H1 (cell line): Measurements from ENCODE around the gene MAJIN. TPM values are rescaled to one million over a fixed set of nuclear protein-coding genes. Genes with fewer than 3 reads are reported as not detected.

Source experiments
- CTCF ChIP-seq, 3 experiments: IDR thresholded peaks; 1 replicate in 2 of 3; 2 replicates in 1 of 3; pipeline versions ENCODE4 v1.5.1 to v1.6.1; 2011; ENCODE audit warnings: low read length in 3 of 3, mild to moderate bottlenecking in 3 of 3, inconsistent platforms in 2 of 3, low read depth in 1 of 3, moderate library complexity in 1 of 3; ENCODE audit not compliant: insufficient read depth in 1 of 3; ENCODE audit errors: control extremely low read depth in 1 of 3
- GABPA ChIP-seq: IDR thresholded peaks from 2 replicates; pipeline ENCODE4 v1.6.1; 2011; ENCODE audit warnings: mild to moderate bottlenecking, low read length, moderate library complexity, borderline replicate concordance; ENCODE audit not compliant: insufficient read depth
- HDAC2 ChIP-seq, 2 experiments: fragments of 300-600 bp in 1 of 2; sonication (generic) in 1 of 2; IDR thresholded peaks; 2 replicates each; pipeline ENCODE4 v1.6.1; 2011 to 2012; ENCODE audit warnings: low read depth in 2 of 2, low read length in 2 of 2, mild to moderate bottlenecking in 2 of 2, moderate library complexity in 2 of 2, borderline replicate concordance in 1 of 2, inconsistent platforms in 1 of 2
- KDM4A ChIP-seq: IDR thresholded peaks from one replicate; pipeline ENCODE4 v1.7.1; 2012; ENCODE audit warnings: low read depth, mild to moderate bottlenecking, moderate library complexity, low read length, inconsistent platforms; ENCODE audit not compliant: severe bottlenecking
- POLR2AphosphoS5 ChIP-seq: IDR thresholded peaks from 2 replicates; pipeline ENCODE4 v1.6.1; 2011; ENCODE audit warnings: low read depth, low read length
- polyA plus RNA-seq, 7 experiments: library from polyadenylated mRNA; depleted of rRNA in 3 of 7; stranded (reverse) in 5 of 7; unstranded in 2 of 7; fragments of >200 nt in 5 of 7; fragments of 200-250 nt in 2 of 7; gene quantifications; 1 replicate in 5 of 7; 2 replicates in 1 of 7; 4 replicates in 1 of 7; pipeline versions ENCODE4 v1.2.1 to v1.2.3, GENCODE V29; 2011 to 2013; ENCODE audit warnings: missing spikeins in 2 of 7, mixed read lengths in 2 of 7
- total RNA-seq: library from RNA; stranded (reverse); fragmentation: NEBNext Ultra II Directional; extraction: Animal tissue kit (Norgen Biotek cat#: 25700); gene quantifications from 2 replicates; pipeline ENCODE4 v1.2.1, GENCODE V29; 2021

The MAJIN gene
- total and polyA plus RNA-seq, 2 of the 8 experiments (the other 6 are each of a cell fraction or from before 2014, with no cell fraction given), result not detected

GRCh38 chr11:64930340-64930739 is 41.6 kb downstream of the MAJIN start (continued):
- TF ChIP-seq KDM4A, result no peak
- TF ChIP-seq POLR2AphosphoS5, result no peak
- TF ChIP-seq GABPA, result no peak
- no peak for TF ChIP-seq HDAC2 (IDR thresholded peaks at IDR 0.05; ENCODE audit: borderline replicate concordance in 1 of 2, low read depth in 2 of 2, low read length in 2 of 2)
- TF ChIP-seq CTCF (IDR thresholded peaks at IDR 0.05; ENCODE audit: control extremely low read depth in 1 of 3, insufficient read depth in 1 of 3, low read depth in 1 of 3, low read length in 3 of 3), result no peak
- TF ChIP-seq, all 59 proteins: peak for 0
